H1 (cell line): ENCODE data around the gene EIF4EBP2. TPM values are rescaled to one million over a fixed set of nuclear protein-coding genes. Genes with fewer than 3 reads are reported as not detected.

Experiments
- CHD7 ChIP-seq: fragments of 300-600 bp; sonication (generic); IDR thresholded peaks from 2 replicates; pipeline ENCODE4 v1.7.1; 2012; ENCODE audit warnings: low read length, moderate library complexity, mild to moderate bottlenecking, inconsistent platforms; ENCODE audit not compliant: insufficient replicate concordance
- SIN3A ChIP-seq, 2 experiments: IDR thresholded peaks in 1 of 2; conservative IDR thresholded peaks in 1 of 2; 2 replicates each; pipeline ENCODE4 v1.6.1; 2011 to 2012; ENCODE audit warnings: low read length in 2 of 2, improper control_type of control experiment in 1 of 2, low read depth in 1 of 2, mild to moderate bottlenecking in 1 of 2
- polyA plus RNA-seq, 7 experiments: library from polyadenylated mRNA; depleted of rRNA in 3 of 7; stranded (reverse) in 5 of 7; unstranded in 2 of 7; fragments of >200 nt in 5 of 7; fragments of 200-250 nt in 2 of 7; gene quantifications; 1 replicate in 5 of 7; 2 replicates in 1 of 7; 4 replicates in 1 of 7; pipeline versions ENCODE4 v1.2.1 to v1.2.3, GENCODE V29; 2011 to 2013; ENCODE audit warnings: missing spikeins in 2 of 7, mixed read lengths in 2 of 7
- total RNA-seq: library from RNA; stranded (reverse); fragmentation: NEBNext Ultra II Directional; extraction: Animal tissue kit (Norgen Biotek cat#: 25700); gene quantifications from 2 replicates; pipeline ENCODE4 v1.2.1, GENCODE V29; 2021

EIF4EBP2 gene
- total and polyA plus RNA-seq, 2 of the 8 experiments (the other 6 are each of a cell fraction or from before 2014, with no cell fraction given), result 55.3 to 144 TPM

- TF ChIP-seq CHD7, result no peak
- no peak for TF ChIP-seq SIN3A (conservative IDR thresholded peaks at IDR 0.05 in 1 of 2, IDR thresholded peaks at IDR 0.05 in 1 of 2; ENCODE audit: low read depth in 1 of 2, low read length in 2 of 2)
Measured at GRCh38 chr10:70461397-70462348, 57.7 kb downstream of the EIF4EBP2 start (continued).
